Omental fat pad (tissue), 4 donors: ENCODE measurements around the gene TRABD2B. TPM values are rescaled to one million over a fixed set of nuclear protein-coding genes. Genes with fewer than 3 reads are reported as not detected.

ENCODE experiments used
- ATAC-seq: fragments of 150-250 bp; one replicate; pipeline ENCODE4 v1.9.1; 2016; ENCODE audit warnings: mild to moderate bottlenecking, moderate library complexity; ENCODE audit not compliant: low FRiP score
- DNase-seq: peaks from one replicate; pipeline ENCODE4 v3.0.0-alpha.2; 2019; ENCODE audit warnings: low spot score
- total RNA-seq, 4 donors: library from RNA; depleted of rRNA; stranded (reverse); fragments of >200 nt; gene quantifications; one replicate each; pipeline ENCODE4 v1.1.0, GENCODE V29; 2016
- TF ChIP-seq, protein P1 (sequence below), 3 donors: fragments of 450-650 bp; IDR thresholded peaks; one replicate each; pipeline ENCODE4 v1.5.1; 2016 to 2017; ENCODE audit warnings: antibody characterized with exemption in 3 of 3, mild to moderate bottlenecking in 3 of 3, moderate library complexity in 2 of 3

TRABD2B gene
- total RNA-seq, 4 donors from 2014 or later: 0.82 to 3.0 (median 1.8) TPM

DNA sequence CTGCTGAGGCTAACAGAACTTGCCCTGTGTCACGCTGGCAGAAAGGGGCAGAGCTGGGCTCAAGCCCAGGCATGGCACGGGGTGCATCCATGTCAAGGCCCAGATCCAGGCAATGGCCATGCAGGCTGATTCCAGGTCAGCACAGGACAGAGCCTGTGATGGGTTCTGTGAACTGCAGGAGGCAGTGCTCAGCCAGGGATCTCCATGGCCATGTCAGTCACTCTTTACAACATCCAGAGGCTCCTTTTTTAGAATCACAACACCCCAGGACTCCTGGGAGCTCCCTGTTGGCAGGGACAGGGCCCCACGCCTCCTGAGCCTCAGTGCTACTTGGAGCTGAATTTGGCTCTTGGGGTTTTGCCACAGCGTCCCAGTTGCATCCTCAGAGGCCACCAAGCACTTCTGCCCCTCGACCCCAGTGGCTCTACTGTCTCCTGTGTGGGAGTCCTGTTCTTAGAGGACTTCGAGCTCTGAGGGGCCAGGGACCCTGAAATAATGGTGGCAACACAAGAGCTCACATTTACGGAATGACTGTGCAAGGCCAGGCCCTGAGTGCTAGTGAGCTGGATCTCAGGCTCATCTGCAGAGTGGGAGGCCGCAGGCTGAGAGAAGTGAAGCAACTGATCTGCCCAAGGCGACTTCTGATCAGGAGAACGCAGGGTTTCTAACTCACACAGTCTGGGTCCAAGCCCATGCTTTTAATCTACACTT lies 211.5 kb downstream of the TRABD2B start:
- ATAC-seq: no peak
- no peak for DNase-seq
- TF ChIP-seq, protein P1, sequence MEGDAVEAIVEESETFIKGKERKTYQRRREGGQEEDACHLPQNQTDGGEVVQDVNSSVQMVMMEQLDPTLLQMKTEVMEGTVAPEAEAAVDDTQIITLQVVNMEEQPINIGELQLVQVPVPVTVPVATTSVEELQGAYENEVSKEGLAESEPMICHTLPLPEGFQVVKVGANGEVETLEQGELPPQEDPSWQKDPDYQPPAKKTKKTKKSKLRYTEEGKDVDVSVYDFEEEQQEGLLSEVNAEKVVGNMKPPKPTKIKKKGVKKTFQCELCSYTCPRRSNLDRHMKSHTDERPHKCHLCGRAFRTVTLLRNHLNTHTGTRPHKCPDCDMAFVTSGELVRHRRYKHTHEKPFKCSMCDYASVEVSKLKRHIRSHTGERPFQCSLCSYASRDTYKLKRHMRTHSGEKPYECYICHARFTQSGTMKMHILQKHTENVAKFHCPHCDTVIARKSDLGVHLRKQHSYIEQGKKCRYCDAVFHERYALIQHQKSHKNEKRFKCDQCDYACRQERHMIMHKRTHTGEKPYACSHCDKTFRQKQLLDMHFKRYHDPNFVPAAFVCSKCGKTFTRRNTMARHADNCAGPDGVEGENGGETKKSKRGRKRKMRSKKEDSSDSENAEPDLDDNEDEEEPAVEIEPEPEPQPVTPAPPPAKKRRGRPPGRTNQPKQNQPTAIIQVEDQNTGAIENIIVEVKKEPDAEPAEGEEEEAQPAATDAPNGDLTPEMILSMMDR (IDR thresholded peaks at IDR 0.05): no peak

DNA sequence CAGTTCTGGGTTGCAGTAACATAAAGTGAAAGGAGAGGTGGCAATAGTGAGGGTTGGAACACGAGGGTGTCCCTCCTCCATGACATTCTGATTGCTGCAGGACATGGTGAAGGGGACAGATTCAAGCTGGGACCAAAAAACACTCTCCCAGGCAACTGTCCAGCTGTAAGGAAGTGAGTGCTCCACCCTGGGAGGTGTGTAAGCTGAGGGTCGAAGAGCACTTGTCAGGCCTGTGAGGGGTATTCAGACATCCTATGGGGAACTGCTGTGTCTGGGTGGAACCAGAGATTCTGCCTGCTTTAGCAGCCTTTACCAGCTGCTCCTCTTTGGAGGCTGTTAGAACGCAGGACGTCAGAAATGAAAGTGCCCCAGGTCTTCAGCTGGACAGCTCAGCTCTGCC lies 212.1 kb downstream of the TRABD2B start:
- no peak for ATAC-seq

DNA sequence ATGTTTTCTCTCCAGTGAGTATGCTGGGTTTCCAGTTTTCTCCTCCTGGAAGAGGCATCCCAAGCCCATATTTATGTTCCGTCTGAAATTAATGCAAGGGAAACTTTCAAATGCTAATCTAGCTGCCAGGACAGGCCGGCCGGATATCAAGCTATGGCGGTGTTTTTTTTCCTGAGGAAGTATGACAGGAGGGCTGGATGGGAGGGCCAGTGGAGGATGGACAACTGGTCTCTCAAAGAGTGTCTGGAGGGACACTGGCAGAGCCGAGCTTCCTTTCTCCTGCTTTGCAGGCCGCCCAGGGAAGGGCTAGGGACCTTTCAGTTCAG lies 212.7 kb downstream of the TRABD2B start:
- TF ChIP-seq, protein P1 (IDR thresholded peaks at IDR 0.05): no peak
- ATAC-seq: no peak

More for the DNA sequence above, 212.1 kb downstream of the TRABD2B start:
- TF ChIP-seq, protein P1 (IDR thresholded peaks at IDR 0.05): no peak
- DNase-seq: no peak

DNA sequence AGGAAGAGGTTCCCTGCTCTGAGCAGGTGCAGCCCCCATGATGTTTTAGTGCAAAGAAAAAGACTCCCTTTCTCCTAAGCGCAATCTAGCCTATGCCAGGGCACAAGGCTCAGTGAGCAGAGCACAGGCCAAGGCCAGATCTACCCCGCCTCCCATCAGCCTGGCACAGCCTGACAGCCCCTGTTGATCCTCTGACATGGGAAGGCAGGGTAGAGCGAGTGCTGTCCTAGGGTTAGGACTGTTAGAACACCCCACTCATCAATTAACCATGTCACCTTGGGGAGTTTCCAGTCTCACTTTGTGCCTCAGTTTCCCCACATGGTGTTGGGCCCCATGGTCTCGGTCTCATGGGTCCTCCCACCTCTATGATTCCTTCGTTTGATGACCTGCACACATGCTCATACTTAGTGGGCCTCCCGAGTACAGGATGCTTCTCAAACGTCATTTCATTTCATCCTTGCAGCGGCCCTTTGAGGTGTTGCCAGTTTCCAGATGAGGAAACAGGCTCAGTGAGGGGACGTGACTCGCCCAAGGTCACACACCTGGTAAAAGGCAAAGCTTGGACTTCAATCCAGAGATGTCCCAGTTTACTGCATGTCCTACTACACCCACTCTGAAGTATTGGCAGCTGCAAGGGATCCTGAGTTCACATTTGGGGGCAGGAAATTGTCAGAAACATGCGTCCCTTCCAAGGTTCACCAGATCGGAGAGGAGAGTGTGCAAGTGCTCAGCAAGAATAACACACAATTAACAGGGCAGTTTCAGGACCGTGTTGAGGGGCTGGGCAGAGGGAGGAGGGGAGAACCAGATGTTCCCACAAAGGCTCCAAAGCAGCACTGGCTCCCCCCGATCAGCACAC lies 213.3 kb downstream of the TRABD2B start:
- TF ChIP-seq, protein P1 (IDR thresholded peaks at IDR 0.05): no peak
- DNase-seq (no peak), ATAC-seq (no peak)

More for the DNA sequence above, 212.7 kb downstream of the TRABD2B start:
- no peak for DNase-seq

DNA sequence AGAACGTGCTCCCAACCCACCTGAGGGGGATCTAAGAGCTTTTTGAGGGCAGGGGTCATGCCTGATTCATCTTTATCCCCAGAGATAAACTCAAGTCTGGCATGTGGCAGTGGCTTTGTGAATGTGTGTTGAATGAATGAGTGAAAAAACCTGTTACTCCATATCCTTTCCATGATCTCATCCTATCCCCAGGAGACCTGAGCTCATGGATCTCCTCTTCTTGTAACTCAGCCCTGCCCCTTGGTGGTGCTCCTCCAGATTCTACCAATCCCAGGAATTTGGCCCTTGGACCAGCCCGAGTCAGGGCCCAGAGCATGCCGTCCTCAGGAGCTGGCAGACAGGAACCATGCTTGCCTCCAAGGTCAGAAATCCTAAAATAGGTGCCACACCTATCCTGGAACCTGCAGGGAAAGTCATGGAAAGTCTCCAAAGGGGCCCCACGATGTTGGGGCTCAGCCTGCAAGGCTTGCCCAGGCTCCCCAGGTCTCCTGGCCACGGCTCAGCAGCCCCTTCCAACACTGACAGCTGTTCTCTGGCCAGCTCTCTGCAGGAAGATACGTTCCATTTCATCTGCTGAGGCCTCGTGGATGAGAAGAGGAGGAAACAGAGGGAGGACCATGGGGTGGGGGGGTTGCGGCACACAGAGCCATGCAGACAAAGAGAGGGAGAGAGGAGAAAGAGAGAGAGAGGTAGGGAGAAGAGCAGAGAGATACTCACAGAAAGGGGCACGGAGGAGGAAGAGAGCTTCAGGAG lies 214.6 kb downstream of the TRABD2B start:
- ATAC-seq (no peak), DNase-seq (no peak)
- TF ChIP-seq, protein P1 (IDR thresholded peaks at IDR 0.05): no peak

DNA sequence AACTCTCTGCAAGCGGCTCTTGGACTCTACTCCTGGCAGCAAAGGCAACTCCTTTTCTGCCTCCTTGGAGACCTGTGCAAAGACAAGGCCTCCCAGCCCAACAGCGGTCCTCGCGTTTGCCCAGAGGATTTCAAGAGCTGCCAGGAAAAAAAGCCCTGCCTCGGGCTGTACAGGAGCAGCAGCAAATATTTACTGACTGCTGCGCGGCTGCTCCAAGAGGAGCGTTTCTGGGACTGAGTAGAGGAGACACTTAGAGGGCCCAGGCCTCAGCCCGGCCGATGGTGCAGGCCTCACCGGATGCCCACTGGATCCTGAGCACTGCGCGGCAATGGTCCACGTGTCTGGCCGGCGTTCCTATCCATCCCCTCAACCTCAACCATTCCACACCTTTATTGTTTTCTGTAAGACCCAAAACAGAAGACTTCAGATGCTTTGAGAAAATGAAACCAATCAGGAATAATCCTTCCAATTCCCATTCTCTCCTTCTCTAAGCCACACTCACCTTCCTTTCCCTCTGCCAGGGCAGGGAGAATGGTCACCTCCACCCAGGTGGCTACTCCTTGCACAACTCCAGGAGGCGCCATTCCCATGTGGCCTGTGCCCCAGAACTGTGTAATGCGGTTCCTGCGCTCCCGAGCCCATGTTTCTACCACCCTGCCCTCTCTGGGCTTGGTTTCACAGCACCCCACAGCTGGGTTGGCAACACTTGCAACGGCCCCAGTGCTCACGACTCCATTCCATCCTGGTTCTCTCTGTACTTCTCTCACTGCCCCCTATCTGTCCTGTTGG lies 215.8 kb downstream of the TRABD2B start:
- ATAC-seq: no peak
- DNase-seq: no peak
- TF ChIP-seq, protein P1 (IDR thresholded peaks at IDR 0.05): no peak
